SK-N-SH (cell line): Measurements from ENCODE around the gene EXOC7.

ENCODE experiments used
- SIN3A ChIP-seq: IDR thresholded peaks from 2 replicates; pipeline ENCODE4 v1.6.1; 2012; ENCODE audit warnings: low read depth, mild to moderate bottlenecking, low read length, moderate library complexity, borderline replicate concordance
- SMC3 ChIP-seq: IDR thresholded peaks from 2 replicates; pipeline ENCODE4 v1.6.1; 2012; ENCODE audit warnings: low read depth, low read length, improper control_type of control experiment
- TF ChIP-seq, protein P1 (sequence below): fragments of 200-600 bp; sonication (generic); IDR thresholded peaks from 2 replicates; pipeline ENCODE4 v1.6.1; 2017; ENCODE audit warnings: antibody characterized with exemption, mild to moderate bottlenecking, moderate library complexity

DNA sequence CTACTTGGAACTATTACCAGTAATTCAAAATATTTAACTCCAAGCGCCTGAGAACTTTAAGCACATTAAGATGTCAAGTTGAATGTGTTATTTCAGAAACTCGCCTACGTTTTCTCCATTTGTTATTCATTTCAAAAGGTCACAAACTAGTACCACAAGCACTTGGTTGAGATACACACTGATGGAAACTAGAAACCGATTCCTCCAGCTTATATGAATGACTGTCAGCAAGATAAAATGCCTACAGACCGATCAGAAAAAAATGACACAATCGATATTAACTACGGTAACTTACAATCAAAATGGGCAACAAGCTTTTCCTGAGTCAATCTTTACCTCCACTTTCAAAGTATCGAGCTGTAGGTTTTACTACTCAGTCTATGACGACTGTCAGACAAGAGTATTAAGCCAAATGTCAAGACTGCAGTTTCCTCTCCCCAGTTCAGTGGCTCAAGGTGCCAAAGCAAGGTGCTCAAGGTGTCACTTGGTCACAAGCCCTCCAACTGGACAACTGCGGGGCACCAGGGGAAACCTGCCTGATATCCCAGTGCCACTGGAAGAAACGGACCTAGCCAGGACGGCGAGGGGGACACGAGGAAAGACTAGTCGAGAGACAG is 31.9 kb downstream of the EXOC7 start:
- TF ChIP-seq SMC3, result no peak
- TF ChIP-seq, protein P1, sequence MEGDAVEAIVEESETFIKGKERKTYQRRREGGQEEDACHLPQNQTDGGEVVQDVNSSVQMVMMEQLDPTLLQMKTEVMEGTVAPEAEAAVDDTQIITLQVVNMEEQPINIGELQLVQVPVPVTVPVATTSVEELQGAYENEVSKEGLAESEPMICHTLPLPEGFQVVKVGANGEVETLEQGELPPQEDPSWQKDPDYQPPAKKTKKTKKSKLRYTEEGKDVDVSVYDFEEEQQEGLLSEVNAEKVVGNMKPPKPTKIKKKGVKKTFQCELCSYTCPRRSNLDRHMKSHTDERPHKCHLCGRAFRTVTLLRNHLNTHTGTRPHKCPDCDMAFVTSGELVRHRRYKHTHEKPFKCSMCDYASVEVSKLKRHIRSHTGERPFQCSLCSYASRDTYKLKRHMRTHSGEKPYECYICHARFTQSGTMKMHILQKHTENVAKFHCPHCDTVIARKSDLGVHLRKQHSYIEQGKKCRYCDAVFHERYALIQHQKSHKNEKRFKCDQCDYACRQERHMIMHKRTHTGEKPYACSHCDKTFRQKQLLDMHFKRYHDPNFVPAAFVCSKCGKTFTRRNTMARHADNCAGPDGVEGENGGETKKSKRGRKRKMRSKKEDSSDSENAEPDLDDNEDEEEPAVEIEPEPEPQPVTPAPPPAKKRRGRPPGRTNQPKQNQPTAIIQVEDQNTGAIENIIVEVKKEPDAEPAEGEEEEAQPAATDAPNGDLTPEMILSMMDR, result no peak
- 0 out of 2 replicates have a peak, but pooled peaks have one; percentile 25 for TF ChIP-seq SIN3A
